ENCODE results near the gene WRNIP1.

- TF ChIP-seq POLR2A (IDR thresholded peaks at IDR 0.05; ENCODE audit: borderline replicate concordance, extremely low read depth, insufficient read depth, insufficient read length), result no peak
- TF ChIP-seq RAD21 (IDR thresholded peaks at IDR 0.05; ENCODE audit: low read depth), result no peak
- TF ChIP-seq SIN3A (IDR thresholded peaks at IDR 0.05; ENCODE audit: low read depth), result no peak
- no peak for TF ChIP-seq CTCF (IDR thresholded peaks at IDR 0.05 in 2 of 3, conservative IDR thresholded peaks at IDR 0.05 in 1 of 3; ENCODE audit: borderline replicate concordance in 1 of 3, insufficient read depth in 1 of 3, low read depth in 2 of 3, low read length in 2 of 3)
- no peak for TF ChIP-seq ATF3 (IDR thresholded peaks at IDR 0.05)
- TF ChIP-seq ZFX (IDR thresholded peaks at IDR 0.05), result no peak
- no peak for TF ChIP-seq POLR2AphosphoS5 (IDR thresholded peaks at IDR 0.05; ENCODE audit: low read depth, low read length)
- no peak for TF ChIP-seq ZNF274 (IDR thresholded peaks at IDR 0.05; ENCODE audit: low read depth, low read length)
- TF ChIP-seq FOSL1 (IDR thresholded peaks at IDR 0.05; ENCODE audit: low read depth), result no peak
- TF ChIP-seq EZH2 (IDR thresholded peaks at IDR 0.05), result no peak
These were observed 49.5 kb upstream of the WRNIP1 start for GRCh38 chr6:2715737-2716136.

Data from HCT116 (cell line).